Measurements from ENCODE around the gene CEMIP2. TPM values are rescaled to one million over a fixed set of nuclear protein-coding genes. Genes with fewer than 3 reads are reported as not detected.

The CEMIP2 gene
- total RNA-seq, 1 experiment from 2014 or later: 21.8 TPM

- H3K36me3 ChIP-seq (replicated peaks; ENCODE audit: control insufficient read depth, insufficient read depth, low read length): no peaks in the 10 kb centered on the region
- no peaks in the 10 kb centered on the region; the same call in 1 of the 2 replicates for H3K27me3 ChIP-seq (ENCODE audit: control insufficient read depth, insufficient read depth, low read length)
- no peak overlapping the region for H3K4me3 ChIP-seq (ENCODE audit: insufficient read depth, low read depth, low read length)
- DNase-seq: no peak
Measured at GRCh38 chr9:71765693-71766092, 2.6 kb downstream of the CEMIP2 start.

DNA sequence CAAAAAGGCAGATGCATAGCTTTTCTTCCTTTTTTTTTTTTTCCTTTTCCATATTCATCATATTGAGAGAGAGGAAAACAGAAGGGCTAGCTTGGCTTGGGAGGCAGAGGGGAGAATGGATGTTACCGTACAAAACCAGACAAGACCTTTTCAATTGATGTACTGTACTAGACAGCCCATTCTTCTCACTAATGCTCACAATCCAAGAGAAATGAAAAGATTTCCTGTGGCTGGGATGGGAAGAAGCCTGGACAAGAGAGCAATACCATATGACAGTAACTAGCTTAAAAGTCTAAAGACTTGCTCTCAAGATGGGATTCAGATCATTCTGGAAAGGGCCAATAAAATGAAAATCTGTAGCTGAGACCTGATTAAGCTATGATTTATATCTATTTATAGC lies 3.4 kb downstream of the CEMIP2 start:
- H3K27me3 ChIP-seq (ENCODE audit: control insufficient read depth, insufficient read depth, low read length): no peaks in the 10 kb centered on the region; the same call in 1 of the 2 replicates
- H3K4me3 ChIP-seq (ENCODE audit: insufficient read depth, low read depth, low read length): no peak overlapping the region
- DNase-seq: no peak
- H3K36me3 ChIP-seq (replicated peaks; ENCODE audit: control insufficient read depth, insufficient read depth, low read length): no peaks in the 10 kb centered on the region

DNA sequence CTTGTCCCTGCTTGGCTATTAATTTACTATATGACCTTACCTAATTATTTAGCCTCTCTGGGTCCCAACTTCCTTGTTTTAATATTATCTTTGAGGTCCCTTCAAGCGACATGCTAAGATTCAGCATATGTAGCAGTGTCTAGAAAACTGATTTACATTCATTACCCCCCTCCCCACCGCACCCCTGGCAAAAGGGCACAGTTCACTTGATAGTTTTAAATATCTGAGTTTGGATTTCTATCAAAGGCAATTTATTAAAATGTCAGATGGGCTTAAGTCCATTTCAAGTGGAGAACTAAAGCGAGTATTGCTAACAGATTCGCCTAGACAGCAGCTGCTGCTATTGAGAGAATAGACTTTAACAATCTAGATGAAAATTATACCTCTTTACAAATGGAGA lies 3.9 kb downstream of the CEMIP2 start:
- no peak for DNase-seq
- H3K4me3 ChIP-seq (ENCODE audit: insufficient read depth, low read depth, low read length): no peak overlapping the region
- no peaks in the 10 kb centered on the region for H3K36me3 ChIP-seq (replicated peaks; ENCODE audit: control insufficient read depth, insufficient read depth, low read length)
- H3K27me3 ChIP-seq (ENCODE audit: control insufficient read depth, insufficient read depth, low read length): no peaks in the 10 kb centered on the region; the same call in 1 of the 2 replicates

DNA sequence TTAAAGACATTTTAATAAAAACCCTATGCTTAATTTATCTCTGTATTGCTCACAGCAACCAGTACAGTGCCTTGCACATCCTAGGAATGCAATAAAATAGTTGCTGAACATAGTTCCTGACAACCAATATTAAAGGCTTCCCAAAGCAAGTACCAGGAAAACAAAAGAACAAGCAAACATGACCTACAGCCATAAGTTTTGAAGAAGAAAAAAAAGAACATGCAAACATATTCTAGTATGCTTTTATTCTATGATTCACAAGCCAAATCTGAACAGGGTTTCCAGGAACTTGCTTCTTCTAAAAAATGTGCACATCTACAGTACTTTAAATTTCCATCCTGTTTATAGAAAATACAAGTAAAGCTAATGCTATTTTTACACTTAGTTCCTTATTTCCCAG lies 4.5 kb downstream of the CEMIP2 start:
- H3K4me3 ChIP-seq (ENCODE audit: insufficient read depth, low read depth, low read length): no peak overlapping the region
- no peaks in the 10 kb centered on the region for H3K36me3 ChIP-seq (replicated peaks; ENCODE audit: control insufficient read depth, insufficient read depth, low read length)
- H3K27me3 ChIP-seq (ENCODE audit: control insufficient read depth, insufficient read depth, low read length): no peaks in the 10 kb centered on the region; the same call in 1 of the 2 replicates
- DNase-seq: no peak

DNA sequence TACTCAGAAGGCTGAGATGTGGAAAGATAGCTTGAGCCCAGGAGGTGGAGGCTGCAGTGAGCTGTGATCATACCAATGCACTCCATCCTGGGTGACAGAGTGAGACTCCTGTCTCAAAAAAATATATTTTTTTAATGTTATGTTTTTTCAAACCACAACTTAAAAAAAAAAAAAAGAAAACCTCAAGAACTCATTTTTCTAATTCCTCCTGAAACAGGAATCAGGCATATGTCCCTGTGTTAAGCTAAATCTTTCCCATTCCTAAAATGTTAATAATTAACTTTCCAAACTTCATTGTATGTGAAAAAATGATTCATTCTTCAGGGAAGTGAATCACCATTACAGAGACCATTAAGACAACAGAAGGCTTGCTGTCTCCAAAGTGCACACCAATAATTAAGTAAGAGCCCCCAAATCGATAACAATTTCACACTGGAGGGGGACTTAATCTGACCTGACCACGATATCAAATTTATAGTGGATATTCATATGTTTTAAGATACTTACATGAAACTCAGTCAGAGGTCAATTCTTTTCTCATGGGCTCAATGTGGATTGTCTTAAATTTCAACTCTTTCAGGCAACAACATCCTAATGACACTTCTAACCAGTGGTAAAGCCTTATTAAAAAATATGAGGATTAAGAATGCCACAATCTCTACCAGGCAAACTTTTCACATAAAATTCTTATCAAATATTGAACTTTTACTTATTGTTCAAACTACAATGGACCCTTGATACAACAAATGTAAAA lies 5.2 kb downstream of the CEMIP2 start:
- no peaks in the 10 kb centered on the region for H3K36me3 ChIP-seq (replicated peaks; ENCODE audit: control insufficient read depth, insufficient read depth, low read length)
- no peak overlapping the region for H3K4me3 ChIP-seq (ENCODE audit: insufficient read depth, low read depth, low read length)
- H3K27me3 ChIP-seq (ENCODE audit: control insufficient read depth, insufficient read depth, low read length): no peaks in the 10 kb centered on the region; the same call in 1 of the 2 replicates
- no peak for DNase-seq

GRCh38 chr9:71761938-71762353 lies 6.4 kb downstream of the CEMIP2 start:
- Histone ChIP-seq H3K27me3 (ENCODE audit: control insufficient read depth, insufficient read depth, low read length) (no peaks in the 10 kb centered on the region; the same call in 1 of the 2 replicates), H3K36me3 (replicated peaks; ENCODE audit: control insufficient read depth, insufficient read depth, low read length) (no peaks in the 10 kb centered on the region), H3K4me3 (ENCODE audit: insufficient read depth, low read depth, low read length) (no peak overlapping the region)
- no peak for DNase-seq

DNA sequence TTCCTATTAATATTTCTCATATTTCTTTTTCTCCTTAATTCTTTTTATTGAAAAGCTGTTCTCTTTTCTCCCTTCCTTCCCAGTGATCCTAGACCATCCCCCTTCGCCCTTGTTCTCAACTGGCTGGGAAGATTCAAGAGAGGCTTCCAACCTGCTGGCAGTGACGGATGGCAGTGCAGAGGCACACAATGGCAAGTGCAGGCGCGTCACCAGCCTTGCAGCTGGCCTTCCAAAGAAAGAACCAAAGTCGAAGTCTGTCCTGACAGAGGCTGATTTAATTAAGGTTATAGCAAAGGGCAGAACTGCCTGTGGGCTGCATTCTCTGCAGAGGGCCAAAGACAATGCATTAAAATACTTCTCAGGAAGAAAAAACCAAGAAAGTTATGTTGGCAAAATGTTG lies 7.4 kb downstream of the CEMIP2 start:
- no peak overlapping the region for H3K4me3 ChIP-seq (ENCODE audit: insufficient read depth, low read depth, low read length)

DNA sequence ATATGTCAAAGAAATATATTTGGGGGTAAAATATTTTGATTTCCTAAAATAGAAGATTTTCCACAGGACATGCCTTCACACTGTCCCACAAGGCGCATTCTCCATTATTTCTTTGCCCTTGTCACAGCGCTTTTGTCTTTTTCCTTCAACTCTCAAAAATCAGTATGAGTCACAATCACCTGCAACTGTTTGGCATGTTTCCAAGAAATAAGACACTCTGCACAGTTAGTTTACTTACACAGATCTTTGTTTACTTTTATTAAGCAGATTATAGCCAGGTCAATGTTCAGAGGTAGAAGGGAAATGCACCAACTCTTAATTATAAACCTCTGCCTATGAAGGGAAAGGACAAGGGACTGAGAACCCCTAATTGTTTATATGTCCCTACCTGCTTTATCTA lies 9.5 kb downstream of the CEMIP2 start:
- DNase-seq: no peak
- Histone ChIP-seq H3K4me3 (ENCODE audit: insufficient read depth, low read depth, low read length) (no peak overlapping the region), H3K27me3 (ENCODE audit: control insufficient read depth, insufficient read depth, low read length) (no peaks in the 10 kb centered on the region)

More for the DNA sequence above, 7.4 kb downstream of the CEMIP2 start:
- DNase-seq: peak; percentile 21
- Histone ChIP-seq H3K27me3 (ENCODE audit: control insufficient read depth, insufficient read depth, low read length) (no peaks in the 10 kb centered on the region), H3K36me3 (replicated peaks; ENCODE audit: control insufficient read depth, insufficient read depth, low read length) (no peaks in the 10 kb centered on the region)

GRCh38 chr9:71758277-71758676 lies 10.0 kb downstream of the CEMIP2 start:
- DNase-seq: peak; percentile 35
- Histone ChIP-seq H3K36me3 (replicated peaks; ENCODE audit: control insufficient read depth, insufficient read depth, low read length) (no peaks in the 10 kb centered on the region), H3K4me3 (ENCODE audit: insufficient read depth, low read depth, low read length) (no peak overlapping the region)

More for the DNA sequence above, 9.5 kb downstream of the CEMIP2 start:
- no peaks in the 10 kb centered on the region for H3K36me3 ChIP-seq (replicated peaks; ENCODE audit: control insufficient read depth, insufficient read depth, low read length)

GRCh38 chr9:71756753-71757152 lies 11.6 kb downstream of the CEMIP2 start:
- peak; percentile 22 for DNase-seq
- H3K27me3 ChIP-seq (ENCODE audit: control insufficient read depth, insufficient read depth, low read length): no peaks in the 10 kb centered on the region
- H3K36me3 ChIP-seq (replicated peaks; ENCODE audit: control insufficient read depth, insufficient read depth, low read length): no peaks in the 10 kb centered on the region
- H3K4me3 ChIP-seq (ENCODE audit: insufficient read depth, low read depth, low read length): no peak overlapping the region

More at GRCh38 chr9:71758277-71758676, 10.0 kb downstream of the CEMIP2 start:
- H3K27me3 ChIP-seq (ENCODE audit: control insufficient read depth, insufficient read depth, low read length): no peaks in the 10 kb centered on the region

DNA sequence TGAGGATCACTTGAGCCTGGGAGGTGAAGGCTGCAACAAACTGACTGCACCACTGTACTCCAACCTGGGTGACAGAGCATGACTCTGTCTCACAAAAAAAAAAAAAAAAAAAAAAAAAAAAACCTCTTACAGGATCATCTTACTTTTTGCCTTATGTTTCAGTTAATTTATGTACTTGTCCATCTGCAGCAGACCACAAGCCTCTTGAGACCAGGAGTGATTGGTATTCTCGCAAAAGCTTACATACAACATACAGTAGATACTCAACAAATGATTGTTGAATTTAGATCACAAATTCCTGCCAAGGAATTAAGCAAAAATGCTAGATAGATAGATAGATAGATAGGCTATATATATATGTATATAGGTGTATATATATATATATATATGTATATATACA lies 12.4 kb downstream of the CEMIP2 start:
- no peaks in the 10 kb centered on the region for H3K36me3 ChIP-seq (replicated peaks; ENCODE audit: control insufficient read depth, insufficient read depth, low read length)

DNA sequence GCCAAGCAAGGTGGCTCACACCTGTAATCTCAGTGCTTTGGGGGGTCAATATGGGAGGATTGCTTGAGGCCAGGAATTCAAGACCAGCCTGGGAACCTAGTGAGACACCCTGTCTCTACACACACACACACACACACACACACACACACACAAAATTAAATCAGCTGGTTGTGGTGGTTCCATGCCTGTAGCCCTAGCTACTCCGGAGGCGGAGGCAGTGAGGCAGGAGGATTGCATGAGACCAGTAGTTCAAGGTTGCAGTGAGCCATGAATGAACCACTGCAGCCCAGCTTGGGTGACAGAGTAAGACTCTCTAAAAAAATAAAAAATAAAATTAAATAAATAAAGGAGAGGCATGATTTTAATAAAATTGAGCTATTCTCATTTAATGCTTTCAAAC lies 13.1 kb downstream of the CEMIP2 start:
- Histone ChIP-seq H3K4me3 (ENCODE audit: insufficient read depth, low read depth, low read length) (no peak overlapping the region), H3K36me3 (replicated peaks; ENCODE audit: control insufficient read depth, insufficient read depth, low read length) (no peaks in the 10 kb centered on the region), H3K27me3 (ENCODE audit: control insufficient read depth, insufficient read depth, low read length) (no peaks in the 10 kb centered on the region)
- DNase-seq: no peak

More for the DNA sequence above, 12.4 kb downstream of the CEMIP2 start:
- H3K27me3 ChIP-seq (ENCODE audit: control insufficient read depth, insufficient read depth, low read length): no peaks in the 10 kb centered on the region
- no peak overlapping the region for H3K4me3 ChIP-seq (ENCODE audit: insufficient read depth, low read depth, low read length)
- DNase-seq: no peak

DNA sequence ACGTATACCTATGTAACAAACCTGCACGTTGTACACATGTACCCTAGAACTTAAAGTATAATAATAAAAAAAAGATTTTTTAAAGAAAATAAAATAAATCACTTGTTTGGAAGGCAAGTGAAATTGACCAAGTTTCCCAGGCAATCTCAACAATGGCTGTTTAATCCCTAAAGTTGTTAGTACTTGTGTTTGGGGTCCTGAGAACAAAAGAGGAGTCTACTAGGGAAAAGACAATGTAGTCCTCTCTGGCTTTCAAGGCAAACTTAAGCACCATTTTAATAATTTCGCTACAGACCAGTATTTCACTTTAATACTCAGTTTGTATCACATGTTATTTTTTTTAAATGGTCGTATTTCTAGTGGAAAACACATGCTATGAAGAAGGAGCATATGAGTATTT lies 14.2 kb downstream of the CEMIP2 start:
- H3K36me3 ChIP-seq (replicated peaks; ENCODE audit: control insufficient read depth, insufficient read depth, low read length): no peaks in the 10 kb centered on the region
- no peak for DNase-seq
- H3K4me3 ChIP-seq (ENCODE audit: insufficient read depth, low read depth, low read length): no peak overlapping the region
- no peaks in the 10 kb centered on the region for H3K27me3 ChIP-seq (ENCODE audit: control insufficient read depth, insufficient read depth, low read length)

GRCh38 chr9:71752928-71753327 lies 15.4 kb downstream of the CEMIP2 start:
- no peak overlapping the region for H3K4me3 ChIP-seq (ENCODE audit: insufficient read depth, low read depth, low read length)

GRCh38 chr9:71752352-71752751 lies 16.0 kb downstream of the CEMIP2 start:
- no peak overlapping the region for H3K4me3 ChIP-seq (ENCODE audit: insufficient read depth, low read depth, low read length)
- H3K27me3 ChIP-seq (ENCODE audit: control insufficient read depth, insufficient read depth, low read length): no peaks in the 10 kb centered on the region
- H3K36me3 ChIP-seq (replicated peaks; ENCODE audit: control insufficient read depth, insufficient read depth, low read length): no peaks in the 10 kb centered on the region
- no peak for DNase-seq

More at GRCh38 chr9:71752928-71753327, 15.4 kb downstream of the CEMIP2 start:
- Histone ChIP-seq H3K36me3 (replicated peaks; ENCODE audit: control insufficient read depth, insufficient read depth, low read length) (no peaks in the 10 kb centered on the region), H3K27me3 (ENCODE audit: control insufficient read depth, insufficient read depth, low read length) (no peaks in the 10 kb centered on the region)
- no peak for DNase-seq

All from H7 (cell line).